Measurements from ENCODE around the gene PRMT9. TPM values are rescaled to one million over a fixed set of nuclear protein-coding genes. Genes with fewer than 3 reads are reported as not detected.

PRMT9 gene
- total and polyA plus RNA-seq, 2 of the 13 experiments (the other 11 are each of a cell fraction or from before 2014, with no cell fraction given): 4.0 to 9.7 TPM

DNA sequence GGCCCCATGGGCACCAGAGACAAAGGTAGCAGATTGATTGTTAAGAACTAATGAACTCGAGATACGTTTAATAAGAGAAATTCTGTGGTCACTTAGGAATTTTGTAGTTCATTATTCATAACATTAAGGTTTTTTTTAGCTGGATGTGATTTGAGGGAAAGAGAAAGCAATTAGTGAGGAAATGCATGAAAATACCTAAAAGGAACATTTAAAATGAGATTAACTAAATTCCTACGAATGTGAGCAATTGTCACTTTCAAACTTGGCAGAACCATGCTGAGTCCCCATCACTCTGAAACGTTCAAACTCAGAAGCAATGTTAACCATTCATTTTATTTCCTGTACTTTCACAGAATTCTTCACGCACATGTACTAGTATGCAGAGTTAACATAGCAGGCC, 5.9 kb downstream of the PRMT9 start:
- peaks cover 9% of the 10 kb centered on the region for H3K4me1 ChIP-seq (ENCODE audit: insufficient read depth, low read length)
- ATAC-seq (no peak), FAIRE-seq (no peak), DNase-seq (ENCODE audit: low spot score) (no peak)
- BruUV-seq (replicated peaks): no TSS peak
- WGBS (ENCODE audit: low lambda C conversion rate): 93% methylated on average over 5 of the region's 5 CpGs
- no peak overlapping the region for H2AFZ ChIP-seq (ENCODE audit: low read length)
- H3K4me3 ChIP-seq (replicated peaks in 1 of 3; ENCODE audit: insufficient read depth in 1 of 3, low read depth in 2 of 3, low read length in 3 of 3): no peak overlapping the region
- no peak overlapping the region for H3K9ac ChIP-seq (ENCODE audit: insufficient read depth, low read depth, low read length)
- in situ Hi-C loops (cut with HindIII; ENCODE audit: extremely low pct_ligation_motif_present, low pct_unique_long_range_greater_than_20kb) (no loop called here), intact Hi-C loops (cut with micrococcal nuclease; ENCODE audit: unreplicated experiment) (no loop called here)
- POLR2A ChIA-PET: no interaction called here
- H3K27ac ChIP-seq (ENCODE audit: extremely low read length, insufficient read depth, low read length): no peak overlapping the region
- TF ChIP-seq ZBTB21 (CRISPR knock-in tag; IDR thresholded peaks at IDR 0.05): no peak
- TF ChIP-seq, protein P1, sequence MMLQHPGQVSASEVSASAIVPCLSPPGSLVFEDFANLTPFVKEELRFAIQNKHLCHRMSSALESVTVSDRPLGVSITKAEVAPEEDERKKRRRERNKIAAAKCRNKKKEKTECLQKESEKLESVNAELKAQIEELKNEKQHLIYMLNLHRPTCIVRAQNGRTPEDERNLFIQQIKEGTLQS (CRISPR knock-in tag; IDR thresholded peaks at IDR 0.05): no peak
- TF ChIP-seq ZNF672 (CRISPR knock-in tag; IDR thresholded peaks at IDR 0.05): no peak
- TF ChIP-seq ZNF234 (CRISPR knock-in tag; conservative IDR thresholded peaks at IDR 0.05): no peak
- TF ChIP-seq EHMT2 (IDR thresholded peaks at IDR 0.05; ENCODE audit: borderline replicate concordance, low read depth, low read length): no peak
- no peak for TF ChIP-seq ZNF44 (CRISPR knock-in tag; IDR thresholded peaks at IDR 0.05)
- TF ChIP-seq NPAS2 (CRISPR knock-in tag; IDR thresholded peaks at IDR 0.05; ENCODE audit: borderline replicate concordance): no peak
- no peak for TF ChIP-seq TCF7L2 (IDR thresholded peaks at IDR 0.05; ENCODE audit: low read depth, low read length)
- no peak for TF ChIP-seq MAF1 (CRISPR knock-in tag; IDR thresholded peaks at IDR 0.05; ENCODE audit: borderline replicate concordance)
- no peak for TF ChIP-seq ATF7 (IDR thresholded peaks at IDR 0.05)
- no peak for TF ChIP-seq ATF7 (CRISPR knock-in tag; IDR thresholded peaks at IDR 0.05)
- no peak for TF ChIP-seq XBP1 (CRISPR knock-in tag; IDR thresholded peaks at IDR 0.05)
- TF ChIP-seq, protein P2, sequence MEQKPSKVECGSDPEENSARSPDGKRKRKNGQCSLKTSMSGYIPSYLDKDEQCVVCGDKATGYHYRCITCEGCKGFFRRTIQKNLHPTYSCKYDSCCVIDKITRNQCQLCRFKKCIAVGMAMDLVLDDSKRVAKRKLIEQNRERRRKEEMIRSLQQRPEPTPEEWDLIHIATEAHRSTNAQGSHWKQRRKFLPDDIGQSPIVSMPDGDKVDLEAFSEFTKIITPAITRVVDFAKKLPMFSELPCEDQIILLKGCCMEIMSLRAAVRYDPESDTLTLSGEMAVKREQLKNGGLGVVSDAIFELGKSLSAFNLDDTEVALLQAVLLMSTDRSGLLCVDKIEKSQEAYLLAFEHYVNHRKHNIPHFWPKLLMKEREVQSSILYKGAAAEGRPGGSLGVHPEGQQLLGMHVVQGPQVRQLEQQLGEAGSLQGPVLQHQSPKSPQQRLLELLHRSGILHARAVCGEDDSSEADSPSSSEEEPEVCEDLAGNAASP (CRISPR knock-in tag; IDR thresholded peaks at IDR 0.05; ENCODE audit: borderline replicate concordance): no peak
- TF ChIP-seq U2AF2 (IDR thresholded peaks at IDR 0.05; ENCODE audit: low read depth, low read length): no peak
- TF ChIP-seq NFRKB (IDR thresholded peaks at IDR 0.05): no peak
- TF ChIP-seq ZNF260 (CRISPR knock-in tag; IDR thresholded peaks at IDR 0.05; ENCODE audit: borderline replicate concordance, low read depth): no peak
- peaks cover 10% of the 10 kb centered on the region for H3K79me2 ChIP-seq (ENCODE audit: insufficient read depth, low read length)
- no peak overlapping the region for H3K4me2 ChIP-seq (ENCODE audit: low read depth, low read length)
- no peaks in the 10 kb centered on the region for H3K27me3 ChIP-seq (ENCODE audit: control insufficient read depth in 1 of 2, insufficient read depth in 2 of 2, low read length in 2 of 2)
- CTCF ChIA-PET (ENCODE audit: low intra/inter-chr PET ratio, low total read pairs): no interaction called here
- no peaks in the 10 kb centered on the region for H4K20me1 ChIP-seq (ENCODE audit: insufficient read depth, low read length)
- H3K9me3 ChIP-seq (ENCODE audit: low read length): no peaks in the 10 kb centered on the region
- H3K36me3 ChIP-seq (replicated peaks in 1 of 2; ENCODE audit: control insufficient read depth in 1 of 2, insufficient read depth in 2 of 2, low read length in 2 of 2): peaks cover 3 to 11% of the 10 kb centered on the region in 2 experiments; a peak in 3 of 5 replicates

All from HepG2 (cell line).